Measurements from ENCODE around the gene DLK1. TPM values are rescaled to one million over a fixed set of nuclear protein-coding genes. Genes with fewer than 3 reads are reported as not detected.

The DLK1 gene
- total RNA-seq, 1 donor: not detected

- Histone ChIP-seq H3K79me2 (ENCODE audit: insufficient read depth, low read length) (no peaks in the 10 kb centered on the region), H3K36me3 (ENCODE audit: insufficient read depth, low read length) (no peaks in the 10 kb centered on the region), H3K27me3 (ENCODE audit: insufficient read depth, low read length) (peaks cover 43% of the 10 kb centered on the region)
These were observed 41.3 kb downstream of the DLK1 start for GRCh38 chr14:100767788-100768536.

DNA sequence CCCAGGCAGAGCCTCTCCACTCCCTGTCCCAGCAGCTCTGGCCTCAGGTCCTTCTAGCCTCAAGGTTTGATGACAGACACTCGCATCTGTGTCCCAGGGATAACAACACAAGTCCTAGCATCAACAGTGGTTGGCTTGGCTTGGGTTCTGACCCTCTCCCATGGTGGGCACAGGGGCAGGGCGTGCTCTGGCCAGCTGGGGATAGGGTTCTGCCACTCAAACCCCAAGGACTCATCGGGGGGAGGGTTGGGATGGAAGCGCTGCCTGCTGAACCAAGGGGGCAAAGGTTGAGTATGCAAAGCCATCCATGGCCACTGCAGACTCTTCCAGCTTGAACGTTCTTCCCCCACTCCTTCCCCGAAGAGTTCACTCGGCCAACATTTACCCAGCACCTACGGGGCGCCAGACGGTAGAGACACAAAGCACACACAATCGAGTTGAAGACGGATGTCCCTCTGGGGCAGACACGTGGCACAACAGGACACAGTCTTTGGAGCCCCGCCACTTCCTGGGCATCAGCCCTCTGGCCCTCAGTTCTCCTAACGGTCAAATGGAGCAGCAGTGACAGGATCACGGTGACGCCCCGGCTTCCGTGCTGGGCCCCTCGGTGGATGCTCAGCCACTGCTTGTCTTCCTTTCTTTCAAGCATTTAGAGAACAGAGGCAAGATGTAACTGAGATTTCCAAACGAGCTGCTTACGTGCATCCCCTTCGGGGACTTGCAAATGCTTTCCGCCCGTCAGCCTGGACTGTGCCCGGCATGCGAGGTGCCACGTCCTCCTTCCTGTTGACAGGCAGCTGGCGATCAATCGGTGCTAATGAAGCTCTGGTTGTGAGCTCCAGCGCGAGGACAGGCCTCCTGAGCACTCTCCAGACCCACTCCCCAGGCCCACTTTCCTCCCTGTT is 42.6 kb downstream of the DLK1 start:
- H3K27me3 ChIP-seq (ENCODE audit: insufficient read depth, low read length): peaks cover 43% of the 10 kb centered on the region
- no peak for TF ChIP-seq CTCF (IDR thresholded peaks at IDR 0.05; ENCODE audit: extremely low read depth, low read depth, low read length)

More at GRCh38 chr14:100767788-100768536, 41.3 kb downstream of the DLK1 start:
- Histone ChIP-seq H4K20me1 (ENCODE audit: insufficient read depth, low read length) (no peaks in the 10 kb centered on the region), H3K4me1 (ENCODE audit: insufficient read depth, low read length) (no peaks in the 10 kb centered on the region), H3K27ac (ENCODE audit: low read depth, low read length) (no peak overlapping the region), H3K4me3 (ENCODE audit: insufficient read depth, low read length) (no peak overlapping the region), H2AFZ (ENCODE audit: low read length) (no peak overlapping the region), H3K9me3 (ENCODE audit: low read depth, low read length) (no peaks in the 10 kb centered on the region), H3K4me2 (ENCODE audit: insufficient read depth, low read length) (no peak overlapping the region)
- no peak for TF ChIP-seq CTCF (IDR thresholded peaks at IDR 0.05; ENCODE audit: extremely low read depth, low read depth, low read length)
- no peak for DNase-seq (ENCODE audit: insufficient read length, low spot score, missing footprints)

DNA sequence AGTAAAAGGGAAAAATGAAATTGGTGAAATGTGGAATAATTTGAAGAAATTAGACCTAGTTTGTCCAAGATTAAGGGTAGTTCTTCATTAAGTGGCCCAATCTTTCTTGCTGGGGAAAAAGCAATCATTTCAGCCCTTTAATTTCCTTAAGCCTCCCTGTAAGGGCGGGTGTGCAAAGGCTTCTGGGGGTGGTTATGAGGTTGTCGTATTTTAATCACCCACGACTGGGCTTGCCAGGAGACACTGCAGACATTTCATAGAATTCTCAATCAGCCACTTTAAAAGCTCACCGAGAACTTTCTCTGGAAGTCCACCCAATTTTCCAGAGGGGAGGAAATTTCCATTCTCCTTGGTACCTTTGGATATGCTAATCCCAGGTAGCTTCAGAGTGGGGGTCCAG is 43.4 kb downstream of the DLK1 start:
- no peaks in the 10 kb centered on the region for H3K36me3 ChIP-seq (ENCODE audit: insufficient read depth, low read length)
- no peak for DNase-seq (ENCODE audit: insufficient read length, low spot score, missing footprints)
- H3K27me3 ChIP-seq (ENCODE audit: insufficient read depth, low read length): peaks cover 43% of the 10 kb centered on the region
- no peaks in the 10 kb centered on the region for H4K20me1 ChIP-seq (ENCODE audit: insufficient read depth, low read length)
- H3K9me3 ChIP-seq (ENCODE audit: low read depth, low read length): no peaks in the 10 kb centered on the region
- no peaks in the 10 kb centered on the region for H3K79me2 ChIP-seq (ENCODE audit: insufficient read depth, low read length)
- no peaks in the 10 kb centered on the region for H3K4me1 ChIP-seq (ENCODE audit: insufficient read depth, low read length)
- H3K4me2 ChIP-seq (ENCODE audit: insufficient read depth, low read length): no peak overlapping the region
- H3K4me3 ChIP-seq (ENCODE audit: insufficient read depth, low read length): no peak overlapping the region
- H2AFZ ChIP-seq (ENCODE audit: low read length): no peak overlapping the region
- TF ChIP-seq CTCF (IDR thresholded peaks at IDR 0.05; ENCODE audit: extremely low read depth, low read depth, low read length): no peak
- H3K27ac ChIP-seq (ENCODE audit: low read depth, low read length): no peak overlapping the region

More for the DNA sequence above, 42.6 kb downstream of the DLK1 start:
- H3K9me3 ChIP-seq (ENCODE audit: low read depth, low read length): no peaks in the 10 kb centered on the region
- no peak for DNase-seq (ENCODE audit: insufficient read length, low spot score, missing footprints)
- H2AFZ ChIP-seq (ENCODE audit: low read length): no peak overlapping the region
- H3K27ac ChIP-seq (ENCODE audit: low read depth, low read length): no peak overlapping the region
- no peak overlapping the region for H3K4me3 ChIP-seq (ENCODE audit: insufficient read depth, low read length)
- no peaks in the 10 kb centered on the region for H3K4me1 ChIP-seq (ENCODE audit: insufficient read depth, low read length)
- H4K20me1 ChIP-seq (ENCODE audit: insufficient read depth, low read length): no peaks in the 10 kb centered on the region
- no peaks in the 10 kb centered on the region for H3K79me2 ChIP-seq (ENCODE audit: insufficient read depth, low read length)
- H3K4me2 ChIP-seq (ENCODE audit: insufficient read depth, low read length): no peak overlapping the region
- no peaks in the 10 kb centered on the region for H3K36me3 ChIP-seq (ENCODE audit: insufficient read depth, low read length)

DNA sequence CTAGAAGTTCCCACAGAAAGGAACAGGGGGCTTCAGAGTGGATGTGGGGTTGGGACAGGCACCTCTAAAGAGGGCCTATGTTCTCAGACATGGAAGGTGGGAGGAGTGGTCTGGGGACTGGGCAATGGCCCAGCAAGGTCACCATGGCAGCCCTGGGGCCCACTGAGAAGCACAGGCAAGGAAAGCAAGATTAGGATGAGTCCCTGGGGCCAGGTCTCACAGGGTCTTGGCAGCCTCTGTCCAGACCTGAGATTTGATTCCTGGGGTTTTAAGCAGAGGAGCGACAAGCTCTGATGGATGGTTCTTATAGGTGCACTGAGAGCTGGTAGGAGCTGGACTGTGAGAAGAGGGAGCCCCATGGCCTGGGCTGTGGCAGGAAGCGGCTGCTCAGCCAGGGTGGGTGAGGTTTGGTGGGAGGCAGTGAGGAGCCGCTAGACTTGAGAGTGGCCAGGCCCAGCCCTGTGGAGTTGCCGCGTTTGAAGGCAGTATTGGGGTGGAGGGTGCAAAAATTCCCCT is 44.0 kb downstream of the DLK1 start:
- TF ChIP-seq CTCF (IDR thresholded peaks at IDR 0.05; ENCODE audit: extremely low read depth, low read depth, low read length): no peak
- DNase-seq (ENCODE audit: insufficient read length, low spot score, missing footprints): no peak
- Histone ChIP-seq H4K20me1 (ENCODE audit: insufficient read depth, low read length) (no peaks in the 10 kb centered on the region), H2AFZ (ENCODE audit: low read length) (no peak overlapping the region), H3K4me2 (ENCODE audit: insufficient read depth, low read length) (no peak overlapping the region), H3K27ac (ENCODE audit: low read depth, low read length) (no peak overlapping the region), H3K9me3 (ENCODE audit: low read depth, low read length) (no peaks in the 10 kb centered on the region), H3K4me3 (ENCODE audit: insufficient read depth, low read length) (no peak overlapping the region), H3K27me3 (ENCODE audit: insufficient read depth, low read length) (peaks cover 41% of the 10 kb centered on the region), H3K4me1 (ENCODE audit: insufficient read depth, low read length) (no peaks in the 10 kb centered on the region), H3K79me2 (ENCODE audit: insufficient read depth, low read length) (no peaks in the 10 kb centered on the region), H3K36me3 (ENCODE audit: insufficient read depth, low read length) (no peaks in the 10 kb centered on the region)

Data from osteoblast (primary cell).